Measurements from ENCODE around the gene VWF.

GRCh38 chr12:6172086-6172485 is 47.6 kb upstream of the VWF start:
- TF ChIP-seq CTCF (IDR thresholded peaks at IDR 0.05; ENCODE audit: low read depth, low read length) (no peak), POLR2A (IDR thresholded peaks at IDR 0.05; ENCODE audit: extremely low read depth, insufficient read length) (no peak)

All from NB4 (cell line).